D721Med (cell line): Measurements from ENCODE around the gene REST.

ENCODE experiments used
- DNase-seq: peaks from one replicate; pipeline ENCODE4 v3.0.0; 2011; ENCODE audit warnings: low spot score; ENCODE audit not compliant: insufficient read length
- FAIRE-seq: peaks from 2 replicates; lab custom pipeline; 2011; peaks lifted over from hg19 to GRCh38; lab: Jason Lieb, UNC
- TF ChIP-seq, protein P1 (sequence below): IDR thresholded peaks from 2 replicates; pipeline ENCODE4 v1.5.1; 2012; ENCODE audit warnings: mild to moderate bottlenecking, control low read depth; ENCODE audit not compliant: insufficient read depth; ENCODE audit errors: missing control alignments

Gene REST

DNA sequence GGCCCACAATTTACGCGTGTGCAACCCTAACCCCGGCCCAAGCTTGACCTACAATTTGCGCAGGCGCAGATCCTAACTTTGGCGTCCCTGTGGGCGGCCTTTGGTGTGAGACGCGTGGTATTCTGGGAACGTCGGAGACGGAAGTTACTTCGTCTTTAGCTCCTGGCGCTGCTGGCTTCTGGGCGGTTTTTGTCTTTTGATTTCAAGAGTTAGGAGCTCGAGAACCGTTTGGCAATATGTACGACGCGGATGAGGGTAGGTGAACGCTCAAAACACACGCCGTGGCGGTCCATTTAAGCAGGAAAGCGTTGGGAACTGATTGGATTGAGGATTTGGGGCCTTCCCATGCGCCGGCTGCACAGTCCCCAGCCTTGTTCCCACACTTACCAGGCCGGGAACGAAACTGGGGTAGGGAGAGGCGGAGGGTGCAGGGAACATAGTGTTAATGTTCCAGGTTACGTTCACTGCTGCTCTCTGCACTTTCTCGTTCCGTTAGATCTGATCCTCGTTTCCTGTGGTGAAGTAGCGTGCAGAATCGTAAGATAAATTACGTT lies 71.1 kb downstream of the REST start, which contains the start of gene POLR2B:
Gene POLR2B (plus strand): TSS at position 147 of the 554 bp plus-strand sequence. CDS start 90 bp downstream, at position 237.
- TF ChIP-seq, protein P1, sequence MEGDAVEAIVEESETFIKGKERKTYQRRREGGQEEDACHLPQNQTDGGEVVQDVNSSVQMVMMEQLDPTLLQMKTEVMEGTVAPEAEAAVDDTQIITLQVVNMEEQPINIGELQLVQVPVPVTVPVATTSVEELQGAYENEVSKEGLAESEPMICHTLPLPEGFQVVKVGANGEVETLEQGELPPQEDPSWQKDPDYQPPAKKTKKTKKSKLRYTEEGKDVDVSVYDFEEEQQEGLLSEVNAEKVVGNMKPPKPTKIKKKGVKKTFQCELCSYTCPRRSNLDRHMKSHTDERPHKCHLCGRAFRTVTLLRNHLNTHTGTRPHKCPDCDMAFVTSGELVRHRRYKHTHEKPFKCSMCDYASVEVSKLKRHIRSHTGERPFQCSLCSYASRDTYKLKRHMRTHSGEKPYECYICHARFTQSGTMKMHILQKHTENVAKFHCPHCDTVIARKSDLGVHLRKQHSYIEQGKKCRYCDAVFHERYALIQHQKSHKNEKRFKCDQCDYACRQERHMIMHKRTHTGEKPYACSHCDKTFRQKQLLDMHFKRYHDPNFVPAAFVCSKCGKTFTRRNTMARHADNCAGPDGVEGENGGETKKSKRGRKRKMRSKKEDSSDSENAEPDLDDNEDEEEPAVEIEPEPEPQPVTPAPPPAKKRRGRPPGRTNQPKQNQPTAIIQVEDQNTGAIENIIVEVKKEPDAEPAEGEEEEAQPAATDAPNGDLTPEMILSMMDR = no peak
- DNase-seq (no peak), FAIRE-seq (no peak)

DNA sequence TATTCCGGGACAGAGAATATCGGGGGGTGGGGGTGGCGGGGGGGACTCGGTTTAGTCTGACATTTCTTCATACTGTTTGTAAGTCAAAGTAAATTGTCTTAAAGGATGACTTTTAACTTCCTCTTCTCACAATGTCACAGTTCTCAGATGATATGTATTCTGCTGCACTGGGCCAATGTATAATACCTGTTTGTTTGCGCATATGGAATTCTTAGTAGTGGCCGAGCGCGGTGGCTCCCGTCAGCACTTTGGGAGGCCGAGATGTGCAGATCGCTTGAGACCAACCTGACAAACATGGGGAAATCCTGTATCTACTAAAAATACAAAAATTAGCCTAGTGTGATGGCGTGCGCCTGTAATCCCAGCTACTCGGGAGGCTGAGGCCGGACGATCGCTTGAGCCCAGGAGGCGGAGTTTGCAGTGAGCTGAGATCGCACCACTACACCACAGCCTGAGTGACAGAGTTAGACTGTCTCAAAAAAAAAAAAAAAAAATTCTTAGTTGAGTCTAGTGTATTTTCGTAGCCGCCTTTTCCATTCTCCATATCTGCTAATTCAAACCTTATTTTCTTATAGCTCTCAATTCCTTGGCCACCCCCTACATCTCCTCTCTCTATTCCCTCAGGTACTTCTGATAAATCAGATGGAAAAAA lies 71.8 kb downstream of the REST start:
- no peak for FAIRE-seq

DNA sequence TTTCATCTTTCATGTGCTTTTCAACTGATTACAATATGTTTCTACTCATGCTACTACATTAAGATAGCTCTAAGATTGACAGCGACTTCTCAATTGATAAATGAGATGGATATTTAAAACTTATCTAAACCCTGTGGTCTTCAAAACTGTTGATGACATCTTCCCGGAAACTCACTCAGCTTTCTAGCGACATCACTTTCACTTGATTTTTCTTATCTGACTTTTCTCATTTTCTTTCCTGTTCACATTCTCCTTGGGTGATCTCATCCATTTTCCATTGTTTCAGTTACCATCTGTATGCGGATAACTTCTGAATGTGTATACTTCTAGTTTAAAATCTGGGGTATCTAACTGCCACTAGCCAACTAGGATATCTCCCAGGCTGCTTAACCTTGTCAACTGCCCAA lies 74.1 kb downstream of the REST start:
- no peak for DNase-seq
- FAIRE-seq = no peak
- TF ChIP-seq, protein P1 = no peak

More for the DNA sequence above, 71.8 kb downstream of the REST start:
- DNase-seq = no peak
- TF ChIP-seq, protein P1 = no peak

DNA sequence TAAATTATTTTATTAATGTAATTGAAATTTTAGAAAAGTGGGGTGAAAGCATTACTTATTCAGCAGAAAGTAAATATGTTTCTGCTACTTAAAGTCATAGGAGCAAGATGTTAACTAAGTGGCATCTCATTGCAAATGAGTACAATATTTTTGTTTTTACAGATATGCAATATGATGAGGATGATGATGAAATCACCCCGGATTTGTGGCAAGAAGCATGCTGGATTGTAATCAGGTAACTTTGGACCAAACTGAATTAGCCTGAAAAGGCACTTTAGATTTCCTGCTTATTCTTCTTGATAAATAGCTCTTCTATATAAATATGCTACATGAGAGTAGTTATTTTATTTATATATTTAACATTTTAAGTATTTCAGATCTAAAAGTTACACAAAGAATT lies 78.5 kb downstream of the REST start:
- TF ChIP-seq, protein P1 = no peak
- FAIRE-seq = no peak
- no peak for DNase-seq

DNA sequence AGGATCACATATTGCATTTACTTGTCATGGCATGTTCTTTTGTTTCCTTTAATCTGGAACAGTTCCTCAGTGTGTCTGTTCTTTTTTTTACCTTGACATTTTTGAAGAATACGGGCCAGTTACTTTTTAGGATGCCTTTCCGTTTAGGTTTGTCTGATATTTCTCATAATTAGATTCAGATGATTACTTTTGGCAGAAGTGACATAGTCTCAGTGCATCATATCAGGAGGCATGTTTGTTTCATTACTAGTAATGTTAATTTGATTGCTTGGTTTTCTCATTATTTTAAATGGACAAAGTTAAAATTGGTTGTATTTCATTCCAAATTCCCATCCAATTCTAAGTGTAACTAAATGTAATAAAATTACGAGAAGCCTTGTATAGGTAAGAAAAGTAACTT lies 79.3 kb downstream of the REST start:
- TF ChIP-seq, protein P1 = no peak
- FAIRE-seq (peak; percentile 46), DNase-seq (no peak)

DNA sequence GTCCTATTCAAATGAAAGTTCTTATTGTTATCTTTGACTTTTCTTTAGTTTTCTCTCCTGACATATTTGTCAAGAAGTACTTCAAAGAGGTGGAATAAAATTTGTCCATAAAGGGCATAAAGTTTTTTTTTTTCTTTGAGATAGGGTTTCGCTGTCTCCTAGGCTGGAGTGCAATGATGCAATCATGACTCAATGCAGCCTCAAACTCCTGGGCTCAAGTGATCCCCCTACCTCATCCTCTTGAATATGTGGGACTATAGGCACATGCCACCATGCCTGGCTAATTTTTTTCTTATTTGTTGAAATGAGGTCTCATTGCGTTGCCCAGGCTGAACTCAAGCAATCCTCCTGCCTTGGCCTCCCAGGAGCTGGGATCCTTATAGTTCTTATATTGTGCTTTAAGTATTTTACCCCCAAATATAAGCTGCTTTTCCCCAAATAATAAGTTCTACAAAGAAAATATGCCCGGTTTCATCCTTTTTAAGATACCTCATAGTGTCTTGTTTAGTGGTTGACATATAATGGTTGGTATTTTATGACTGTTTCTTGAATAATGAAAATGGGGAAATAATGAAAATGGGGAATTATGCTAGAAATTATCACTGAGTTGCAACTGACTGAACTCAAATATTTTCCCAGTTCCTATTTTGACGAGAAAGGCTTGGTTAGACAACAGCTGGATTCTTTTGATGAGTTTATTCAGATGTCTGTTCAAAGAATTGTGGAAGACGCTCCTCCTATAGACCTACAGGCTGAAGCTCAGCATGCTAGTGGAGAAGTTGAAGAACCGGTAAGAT lies 82.6 kb downstream of the REST start:
- no peak for FAIRE-seq
- TF ChIP-seq, protein P1 = no peak
- no peak for DNase-seq
